Neural cell (in vitro differentiated cells): ENCODE data around the gene INAVA. TPM values are rescaled to one million over a fixed set of nuclear protein-coding genes. Genes with fewer than 3 reads are reported as not detected.
"Not testable (repeated sequence)": the region's sequence is repeated elsewhere in the genome, so short reads cannot be mapped to it uniquely, and the experiment has no call there.

Source experiments
- H2AFZ ChIP-seq: fragments of 200-600, 300-800 bp; sonication (generic), shearing (Covaris generic); 2 replicates; pipeline ENCODE4 v1.6.0; 2014; ENCODE audit warnings: low read depth, mild to moderate bottlenecking, antibody characterized with exemption, low read length, moderate library complexity
- H3F3A ChIP-seq: fragments of 200-600 bp; shearing (Covaris generic); 2 replicates; pipeline ENCODE4 v1.6.1; 2016; ENCODE audit warnings: mild to moderate bottlenecking, moderate library complexity, mixed read lengths, antibody characterized with exemption, low read length; ENCODE audit not compliant: insufficient read depth, poor library complexity, severe bottlenecking
- H3K27ac ChIP-seq: fragments of 200-600, 300-800 bp; sonication (generic), shearing (Covaris generic); 2 replicates; pipeline ENCODE4 v1.5.1; 2014; ENCODE audit warnings: mild to moderate bottlenecking, low read length, moderate library complexity
- H3K27me3 ChIP-seq: fragments of 300-800, 200-600 bp; sonication (generic), shearing (Covaris generic); 2 replicates; pipeline ENCODE4 v1.6.0; 2014; ENCODE audit warnings: mild to moderate bottlenecking, low read depth, low read length, moderate library complexity; ENCODE audit not compliant: insufficient read depth
- H3K36me3 ChIP-seq: fragments of 300-800, 200-600 bp; sonication (generic), shearing (Covaris generic); 2 replicates; pipeline ENCODE4 v1.5.1; 2014; ENCODE audit warnings: mild to moderate bottlenecking, antibody characterized with exemption, low read length, moderate library complexity; ENCODE audit not compliant: insufficient read depth
- H3K4me2 ChIP-seq: fragments of 300-800, 200-600 bp; sonication (generic), shearing (Covaris generic); 2 replicates; pipeline ENCODE4 v1.6.0; 2014; ENCODE audit warnings: mild to moderate bottlenecking, low read length
- H3K4me3 ChIP-seq: fragments of 300-800, 200-600 bp; sonication (generic), shearing (Covaris generic); 2 replicates; pipeline ENCODE4 v1.5.1; 2014; ENCODE audit warnings: mild to moderate bottlenecking, low read length, moderate library complexity
- H3K79me2 ChIP-seq: fragments of 200-600 bp; shearing (Covaris generic); replicated peaks from 2 replicates; pipeline ENCODE4 v1.6.0; 2014; ENCODE audit warnings: mild to moderate bottlenecking, low read length, moderate library complexity; ENCODE audit not compliant: insufficient read depth
- H3K9ac ChIP-seq: fragments of 300-800, 200-600 bp; sonication (generic), shearing (Covaris generic); 2 replicates; pipeline ENCODE4 v1.6.1; 2016; ENCODE audit warnings: mild to moderate bottlenecking, low read length, mixed read lengths
- H3K9me2 ChIP-seq: fragments of 200-600 bp; shearing (Covaris generic); 2 replicates; pipeline ENCODE4 v1.6.1; 2016; ENCODE audit warnings: mild to moderate bottlenecking, low read length, mixed read lengths; ENCODE audit not compliant: insufficient read depth
- H3K9me3 ChIP-seq: fragments of 200-600, 300-800 bp; sonication (generic), shearing (Covaris generic); 2 replicates; pipeline ENCODE4 v1.6.1; 2016; ENCODE audit warnings: mild to moderate bottlenecking, mixed run types, low read length, moderate library complexity, mixed read lengths
- H4K20me1 ChIP-seq: fragments of 200-600 bp; shearing (Covaris generic); 2 replicates; pipeline ENCODE4 v1.6.1; 2016; ENCODE audit warnings: mild to moderate bottlenecking, mixed run types; ENCODE audit not compliant: insufficient read depth
- CTCF ChIP-seq: fragments of 450-650 bp; IDR thresholded peaks from 2 replicates; pipeline ENCODE4 v1.5.1; 2014; ENCODE audit warnings: antibody characterized with exemption, mild to moderate bottlenecking, moderate library complexity; ENCODE audit not compliant: poor library complexity, severe bottlenecking
- EP300 ChIP-seq: fragments of 450-650 bp; conservative IDR thresholded peaks from 2 replicates; pipeline ENCODE4 v1.6.1; 2014; ENCODE audit warnings: antibody characterized with exemption, mild to moderate bottlenecking, moderate library complexity; ENCODE audit not compliant: poor library complexity, severe bottlenecking
- EZH2 ChIP-seq: fragments of 200-600, 300-800 bp; shearing (Covaris generic), sonication (generic); IDR thresholded peaks from 2 replicates; pipeline ENCODE4 v1.6.1; 2014; ENCODE audit warnings: antibody characterized with exemption, low read length, borderline replicate concordance, mild to moderate bottlenecking; ENCODE audit not compliant: insufficient read depth, poor library complexity, severe bottlenecking
- MXI1 ChIP-seq: fragments of 450-650 bp; conservative IDR thresholded peaks from 2 replicates; pipeline ENCODE4 v1.6.1; 2014; ENCODE audit warnings: antibody characterized with exemption, mild to moderate bottlenecking; ENCODE audit not compliant: poor library complexity, severe bottlenecking
- POLR2AphosphoS5 ChIP-seq: IDR thresholded peaks from 2 replicates; pipeline ENCODE4 v1.6.1; 2012
- RAD21 ChIP-seq: fragments of 450-650 bp; conservative IDR thresholded peaks from 2 replicates; pipeline ENCODE4 v1.6.1; 2014; ENCODE audit warnings: antibody characterized with exemption, mild to moderate bottlenecking, moderate library complexity
- REST ChIP-seq: IDR thresholded peaks from 2 replicates; pipeline ENCODE4 v1.6.1; 2012; ENCODE audit warnings: borderline replicate concordance
- SMC3 ChIP-seq: fragments of 450-650 bp; conservative IDR thresholded peaks from 2 replicates; pipeline ENCODE4 v1.6.1; 2014; ENCODE audit warnings: antibody characterized with exemption, mild to moderate bottlenecking, moderate library complexity; ENCODE audit not compliant: poor library complexity
- TAF1 ChIP-seq: IDR thresholded peaks from 2 replicates; pipeline ENCODE4 v1.6.1; 2012; ENCODE audit warnings: low read depth
- polyA plus RNA-seq: library from polyadenylated mRNA; depleted of rRNA; stranded (reverse); fragments of >200 nt; gene quantifications from 2 replicates; pipeline ENCODE4 v1.2.3, GENCODE V29; 2014

The INAVA gene
- polyA plus RNA-seq, 1 donor from 2014 or later, result 1.3 TPM

GRCh38 chr1:200959411-200959921 is 64.8 kb downstream of the INAVA start:
- TF ChIP-seq RAD21 (no peak), REST (no peak), TAF1 (no peak), MXI1 (no peak)
- H3K9me2 ChIP-seq, result no peaks in the 10 kb centered on the region
- H2AFZ ChIP-seq, result no peak overlapping the region
- H3K79me2 ChIP-seq, result no peaks in the 10 kb centered on the region
- no peaks in the 10 kb centered on the region for H3F3A ChIP-seq
- no peak overlapping the region for H3K4me2 ChIP-seq
- H3K27me3 ChIP-seq, result no peaks in the 10 kb centered on the region
- no peaks in the 10 kb centered on the region for H3K36me3 ChIP-seq
- no peak overlapping the region for H3K9ac ChIP-seq
- H4K20me1 ChIP-seq, result no peaks in the 10 kb centered on the region
- H3K4me3 ChIP-seq, result no peak overlapping the region
- no peaks in the 10 kb centered on the region for H3K9me3 ChIP-seq
- H3K27ac ChIP-seq, result no peak overlapping the region

GRCh38 chr1:200960236-200960947 is 65.7 kb downstream of the INAVA start:
- Histone ChIP-seq H3K4me3 (no peak overlapping the region), H2AFZ (no peak overlapping the region), H3K4me2 (no peak overlapping the region), H3K36me3 (no peaks in the 10 kb centered on the region), H3K9ac (no peak overlapping the region), H3K9me2 (no peaks in the 10 kb centered on the region), H3F3A (no peaks in the 10 kb centered on the region), H4K20me1 (no peaks in the 10 kb centered on the region), H3K27me3 (no peaks in the 10 kb centered on the region), H3K9me3 (no peaks in the 10 kb centered on the region), H3K27ac (no peak overlapping the region), H3K79me2 (no peaks in the 10 kb centered on the region)
- no peak for TF ChIP-seq POLR2AphosphoS5
- TF ChIP-seq TAF1, result no peak

- no peaks in the 10 kb centered on the region for H3K36me3 ChIP-seq
- TF ChIP-seq EP300 (no peak), POLR2AphosphoS5 (no peak), EZH2 (no peak), MXI1 (no peak), REST (no peak), SMC3 (no peak), RAD21 (no peak), CTCF (no peak), TAF1 (no peak)
Observed at GRCh38 chr1:200960948-200961340, 66.2 kb downstream of the INAVA start.

GRCh38 chr1:200962151-200962550 is 67.5 kb downstream of the INAVA start:
- H3K9me3 ChIP-seq, H3F3A ChIP-seq, H3K4me3 ChIP-seq, H2AFZ ChIP-seq, H4K20me1 ChIP-seq, H3K9ac ChIP-seq, H3K79me2 ChIP-seq, H3K36me3 ChIP-seq, H3K9me2 ChIP-seq, H3K27ac ChIP-seq, H3K27me3 ChIP-seq, H3K4me2 ChIP-seq: not testable (repeated sequence)

More at GRCh38 chr1:200960948-200961340, 66.2 kb downstream of the INAVA start:
- H3K4me2 ChIP-seq, result no peak overlapping the region
- no peak overlapping the region for H3K4me3 ChIP-seq
- H3K79me2 ChIP-seq, result no peaks in the 10 kb centered on the region
- H3F3A ChIP-seq, result no peaks in the 10 kb centered on the region
- H3K9me3 ChIP-seq, result no peaks in the 10 kb centered on the region
- H4K20me1 ChIP-seq, result no peaks in the 10 kb centered on the region
- H3K27ac ChIP-seq, result no peak overlapping the region
- H3K27me3 ChIP-seq, result no peaks in the 10 kb centered on the region
- no peak overlapping the region for H3K9ac ChIP-seq
- no peaks in the 10 kb centered on the region for H3K9me2 ChIP-seq
- H2AFZ ChIP-seq, result no peak overlapping the region
